B cell (primary cell): ENCODE measurements around the gene PLCB1. TPM values are rescaled to one million over a fixed set of nuclear protein-coding genes. Genes with fewer than 3 reads are reported as not detected.
"Not testable (repeated sequence)": the region's sequence is repeated elsewhere in the genome, so short reads cannot be mapped to it uniquely, and the experiment has no call there.

Source experiments
- ATAC-seq: fragments of 200-7000 bp; cut with Tn5 transposase; one replicate; pipeline ENCODE4 v1.10.0; 2021; ENCODE audit warnings: low read depth, mild to moderate bottlenecking, moderate number of reproducible peaks, moderate library complexity
- CTCF ChIA-PET: fragments of 350-600 bp; sonication (Branson Sonifier 250); formaldehyde crosslinking; loops from one replicate; lab custom pipeline; 2021; ENCODE audit warnings: antibody characterized with exemption, inconsistent platforms; lab: Charles Lee
- POLR2A ChIA-PET: fragments of 350-600 bp; sonication (Branson Sonifier 250); formaldehyde crosslinking; loops from one replicate; lab custom pipeline; 2021; ENCODE audit warnings: antibody characterized with exemption; lab: Charles Lee
- DNase-seq: peaks from one replicate; pipeline ENCODE4 v3.0.0; 2013
- H2AFZ ChIP-seq: 2 replicates; pipeline ENCODE4 v1.6.1; 2012; ENCODE audit warnings: mild to moderate bottlenecking, low read depth, low read length; ENCODE audit not compliant: insufficient read depth, poor library complexity, severe bottlenecking
- H3K27ac ChIP-seq, 2 donors: 1 replicate in 1 of 2; 2 replicates in 1 of 2; pipeline ENCODE4 v1.5.1; 2012 to 2013; ENCODE audit warnings: low read length in 2 of 2, mild to moderate bottlenecking in 2 of 2, moderate library complexity in 1 of 2
- H3K27me3 ChIP-seq, 4 experiments: fragments of 200-600 bp in 1 of 4; sonication (generic) in 1 of 4; replicated peaks in 1 of 4; 1 replicate in 2 of 4; 2 replicates in 2 of 4; pipeline versions ENCODE4 v1.6.1 to v1.7.0; 2013 to 2016; ENCODE audit warnings: low read length in 3 of 4, mild to moderate bottlenecking in 2 of 4, mixed read lengths in 1 of 4, moderate library complexity in 1 of 4; ENCODE audit not compliant: insufficient read depth in 4 of 4, control insufficient read depth in 3 of 4; ENCODE audit errors: control extremely low read depth in 1 of 4
- H3K36me3 ChIP-seq, 2 experiments: replicated peaks in 1 of 2; 1 replicate in 1 of 2; 2 replicates in 1 of 2; pipeline versions ENCODE4 v1.6.1 to v1.7.1; 2013; ENCODE audit warnings: low read length in 1 of 2; ENCODE audit not compliant: insufficient read depth in 2 of 2, control insufficient read depth in 1 of 2; ENCODE audit errors: control extremely low read depth in 1 of 2, extremely low read depth in 1 of 2
- H3K4me1 ChIP-seq, 2 donors: fragments of 200-600 bp in 1 of 2; sonication (generic) in 1 of 2; 1 replicate in 1 of 2; 2 replicates in 1 of 2; pipeline versions ENCODE4 v1.5.1 to v1.6.1; 2013 to 2017; ENCODE audit warnings: low read length in 2 of 2; ENCODE audit not compliant: control insufficient read depth in 2 of 2, insufficient read depth in 2 of 2
- H3K4me2 ChIP-seq: replicated peaks from 2 replicates; pipeline ENCODE3; 2012; ENCODE audit warnings: mild to moderate bottlenecking, low read depth, low read length; ENCODE audit not compliant: poor library complexity, severe bottlenecking
- H3K4me3 ChIP-seq, 5 experiments: fragments of 200-600 bp in 1 of 5; sonication (generic) in 1 of 5; 1 replicate in 3 of 5; 2 replicates in 2 of 5; pipeline versions ENCODE4 v1.5.1 to v1.7.0; 2011 to 2016; ENCODE audit warnings: low read length in 4 of 5, mild to moderate bottlenecking in 4 of 5, low read depth in 2 of 5, control low read depth in 1 of 5, moderate library complexity in 1 of 5; ENCODE audit not compliant: insufficient read depth in 1 of 5; ENCODE audit errors: control extremely low read depth in 1 of 5, extremely low read depth in 1 of 5
- H3K79me2 ChIP-seq: fragments of 200-600 bp; sonication (generic); one replicate; pipeline ENCODE4 v1.6.0; 2016; ENCODE audit warnings: low read length; ENCODE audit not compliant: control insufficient read depth, insufficient read depth
- H3K9ac ChIP-seq: fragments of 200-600 bp; sonication (generic); 2 replicates; pipeline ENCODE4 v1.6.1; 2017; ENCODE audit warnings: mild to moderate bottlenecking, low read length, moderate library complexity
- H3K9me3 ChIP-seq, 3 donors: one replicate each; pipeline versions ENCODE4 v1.6.1 to v1.7.1; 2013; ENCODE audit warnings: low read length in 2 of 3; ENCODE audit not compliant: control insufficient read depth in 2 of 3, insufficient read depth in 1 of 3; ENCODE audit errors: control extremely low read depth in 1 of 3
- H4K20me1 ChIP-seq: 2 replicates; pipeline ENCODE4 v1.6.0; 2012; ENCODE audit warnings: mild to moderate bottlenecking, low read length; ENCODE audit not compliant: insufficient read depth, control insufficient read depth, poor library complexity, severe bottlenecking
- H3K27ac Mint-ChIP-seq: one replicate; pipeline ENCODE4 v1.8.0; 2021; ENCODE audit warnings: mixed read lengths
- H3K27me3 Mint-ChIP-seq: one replicate; pipeline ENCODE4 v1.8.0; 2021; ENCODE audit warnings: mixed read lengths
- H3K4me1 Mint-ChIP-seq: one replicate; pipeline ENCODE4 v1.8.0; 2021; ENCODE audit warnings: mixed read lengths
- H3K4me3 Mint-ChIP-seq: one replicate; pipeline ENCODE4 v1.8.0; 2021; ENCODE audit warnings: mixed read lengths
- H3K9me3 Mint-ChIP-seq: one replicate; pipeline ENCODE4 v1.8.0; 2022; ENCODE audit warnings: mixed read lengths; ENCODE audit not compliant: insufficient read depth
- EZH2 ChIP-seq: IDR thresholded peaks from 2 replicates; pipeline ENCODE4 v1.6.1; 2012; ENCODE audit warnings: borderline replicate concordance, low read depth, mild to moderate bottlenecking, moderate library complexity, low read length; ENCODE audit not compliant: insufficient read depth, poor library complexity, severe bottlenecking
- WGBS: methylation state at CpG from one replicate; pipeline ENCODE4 v1.1.5; 2013; ENCODE audit warnings: missing lambda C conversion rate; ENCODE audit not compliant: insufficient coverage; 5-methylcytosine and 5-hydroxymethylcytosine counted together
- intact Hi-C: fragments of 100-400 bp; cut with micrococcal nuclease; formaldehyde crosslinking; loops from one replicate; pipeline ENCODE4 v1.10.0; 2022
- polyA plus RNA-seq: library from polyadenylated mRNA; depleted of rRNA; stranded (reverse); fragments of >200 nt; gene quantifications from 2 replicates; pipeline ENCODE4 v1.2.3, GENCODE V29; 2012
- total RNA-seq, 2 donors: library from RNA; stranded (reverse); fragments of 120-200 nt in 1 of 2; gene quantifications; 1 replicate in 1 of 2; 2 replicates in 1 of 2; pipeline versions ENCODE4 v1.2.3 to v1.2.4, GENCODE V29; 2013 to 2022
- TF ChIP-seq, protein P1 (sequence below): fragments of 200-600 bp; IDR thresholded peaks from one replicate; pipeline ENCODE4 v1.8.0; 2022; ENCODE audit warnings: antibody characterized with exemption, mild to moderate bottlenecking

Gene PLCB1
- total and polyA plus RNA-seq, 2 donors (not counting 1 experiment from before 2014, with no cell fraction given) = 0.18 to 0.47 TPM

DNA sequence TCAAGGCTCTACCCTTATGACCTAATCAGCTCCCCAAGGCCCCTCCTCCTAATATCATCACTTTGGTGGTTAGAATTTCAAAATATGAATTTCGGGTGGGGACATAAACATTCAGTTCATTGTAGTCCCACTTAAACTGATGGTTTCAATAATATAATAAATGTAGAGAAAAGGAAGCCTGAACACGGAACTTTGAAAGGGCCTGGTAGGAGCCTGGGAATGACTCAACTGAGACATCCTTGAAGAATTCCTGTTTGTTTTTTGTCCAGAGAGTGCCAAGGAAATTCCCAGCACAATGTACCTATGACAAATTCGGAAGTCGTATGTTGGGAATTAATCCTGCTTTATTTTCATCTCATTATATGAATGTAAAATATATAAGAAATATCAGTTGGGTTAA, 457.9 kb downstream of the PLCB1 start:
- POLR2A ChIA-PET = no interaction called here
- no peaks in the 10 kb centered on the region for H3K36me3 ChIP-seq
- no peaks in the 10 kb centered on the region for H3K4me1 ChIP-seq
- Mint-ChIP-seq H3K4me1 (no peaks in the 10 kb centered on the region), H3K9me3 (no peaks in the 10 kb centered on the region), H3K27ac (no peak overlapping the region), H3K27me3 (no peaks in the 10 kb centered on the region), H3K4me3 (no peak overlapping the region)
- ATAC-seq (no peak), DNase-seq (no peak)
- intact Hi-C loops = no loop called here
- H3K4me2 ChIP-seq = no peak overlapping the region
- H3K9ac ChIP-seq = no peak overlapping the region
- no peak overlapping the region for H3K4me3 ChIP-seq
- CTCF ChIA-PET = no interaction called here
- H3K27me3 ChIP-seq = no peaks in the 10 kb centered on the region
- H2AFZ ChIP-seq = no peak overlapping the region
- no peaks in the 10 kb centered on the region for H3K79me2 ChIP-seq
- no peaks in the 10 kb centered on the region for H3K9me3 ChIP-seq
- no peaks in the 10 kb centered on the region for H4K20me1 ChIP-seq
- no peak overlapping the region for H3K27ac ChIP-seq
- 100% methylated on average over 1 of the region's 4 CpGs for WGBS
- TF ChIP-seq, protein P1, sequence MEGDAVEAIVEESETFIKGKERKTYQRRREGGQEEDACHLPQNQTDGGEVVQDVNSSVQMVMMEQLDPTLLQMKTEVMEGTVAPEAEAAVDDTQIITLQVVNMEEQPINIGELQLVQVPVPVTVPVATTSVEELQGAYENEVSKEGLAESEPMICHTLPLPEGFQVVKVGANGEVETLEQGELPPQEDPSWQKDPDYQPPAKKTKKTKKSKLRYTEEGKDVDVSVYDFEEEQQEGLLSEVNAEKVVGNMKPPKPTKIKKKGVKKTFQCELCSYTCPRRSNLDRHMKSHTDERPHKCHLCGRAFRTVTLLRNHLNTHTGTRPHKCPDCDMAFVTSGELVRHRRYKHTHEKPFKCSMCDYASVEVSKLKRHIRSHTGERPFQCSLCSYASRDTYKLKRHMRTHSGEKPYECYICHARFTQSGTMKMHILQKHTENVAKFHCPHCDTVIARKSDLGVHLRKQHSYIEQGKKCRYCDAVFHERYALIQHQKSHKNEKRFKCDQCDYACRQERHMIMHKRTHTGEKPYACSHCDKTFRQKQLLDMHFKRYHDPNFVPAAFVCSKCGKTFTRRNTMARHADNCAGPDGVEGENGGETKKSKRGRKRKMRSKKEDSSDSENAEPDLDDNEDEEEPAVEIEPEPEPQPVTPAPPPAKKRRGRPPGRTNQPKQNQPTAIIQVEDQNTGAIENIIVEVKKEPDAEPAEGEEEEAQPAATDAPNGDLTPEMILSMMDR = no peak
- TF ChIP-seq EZH2 = no peak

DNA sequence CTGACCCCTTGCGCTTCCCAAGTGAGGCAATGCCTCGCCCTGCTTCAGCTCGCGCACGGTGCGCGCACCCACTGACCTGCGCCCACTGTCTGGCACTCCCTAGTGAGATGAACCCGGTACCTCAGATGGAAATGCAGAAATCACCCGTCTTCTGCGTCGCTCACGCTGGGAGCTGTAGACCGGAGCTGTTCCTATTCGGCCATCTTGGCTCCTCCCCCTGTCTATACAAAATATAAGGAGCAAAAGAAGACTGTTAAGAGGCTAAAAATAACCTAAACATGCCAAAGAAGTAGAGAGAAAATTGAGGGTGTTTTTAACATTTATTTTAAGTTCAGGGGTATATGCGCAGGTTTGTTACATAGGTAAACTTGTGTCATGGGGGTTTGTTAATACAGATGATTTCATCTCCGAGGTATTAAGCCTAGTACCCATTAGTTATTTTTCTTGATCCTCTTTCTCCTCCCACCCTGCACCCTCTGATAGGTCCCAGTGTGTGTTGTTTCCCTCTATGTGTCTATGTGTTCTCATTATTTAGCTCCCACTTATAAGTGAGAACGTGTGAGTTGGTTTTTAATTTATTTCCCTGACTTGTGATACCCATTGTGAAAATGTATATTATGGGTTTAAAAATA, 469.0 kb downstream of the PLCB1 start:
- H3K4me1 Mint-ChIP-seq = peaks cover 26% of the 10 kb centered on the region
- H3K4me3 Mint-ChIP-seq, H3K9me3 Mint-ChIP-seq, H3K27ac ChIP-seq, H3K79me2 ChIP-seq, H3K27me3 ChIP-seq, H3K27ac Mint-ChIP-seq, ATAC-seq, H3K4me3 ChIP-seq, H2AFZ ChIP-seq, H3K9me3 ChIP-seq, DNase-seq, H4K20me1 ChIP-seq, H3K27me3 Mint-ChIP-seq, POLR2A ChIA-PET, H3K4me2 ChIP-seq, intact Hi-C loops, H3K36me3 ChIP-seq, H3K9ac ChIP-seq, CTCF ChIA-PET: not testable (repeated sequence)
- WGBS = no CpG with 5 or more reads among the region's 18 CpGs
- H3K4me1 ChIP-seq = peaks cover 17 to 19% of the 10 kb centered on the region in 2 donors
